T-helper 22 cell (primary cell): ENCODE measurements around the gene IGFBP4.

Experiments
- DNase-seq: peaks from one replicate; pipeline ENCODE4 v3.0.0-alpha.2; 2020; ENCODE audit warnings: low read depth

IGFBP4 gene

DNA sequence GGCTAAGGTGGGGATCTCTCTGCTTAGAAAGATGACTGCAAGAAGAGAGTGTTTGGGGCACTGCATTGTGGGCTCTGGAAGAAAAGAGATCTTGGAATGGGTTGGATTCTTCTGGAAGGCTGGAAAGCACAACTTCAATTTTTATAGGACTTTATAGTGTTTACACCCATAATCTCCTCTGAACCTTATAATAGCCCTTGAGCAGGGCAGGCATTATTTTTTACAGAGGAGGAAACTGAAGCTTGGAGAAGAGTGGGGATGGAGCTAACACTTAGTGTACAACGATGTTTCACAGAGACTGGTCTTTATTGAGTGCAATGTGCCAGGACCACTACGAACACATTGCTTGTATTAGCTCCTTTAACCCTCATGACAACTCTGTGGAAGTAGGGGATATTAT lies 47.7 kb downstream of the IGFBP4 start:
- DNase-seq: no peak

DNA sequence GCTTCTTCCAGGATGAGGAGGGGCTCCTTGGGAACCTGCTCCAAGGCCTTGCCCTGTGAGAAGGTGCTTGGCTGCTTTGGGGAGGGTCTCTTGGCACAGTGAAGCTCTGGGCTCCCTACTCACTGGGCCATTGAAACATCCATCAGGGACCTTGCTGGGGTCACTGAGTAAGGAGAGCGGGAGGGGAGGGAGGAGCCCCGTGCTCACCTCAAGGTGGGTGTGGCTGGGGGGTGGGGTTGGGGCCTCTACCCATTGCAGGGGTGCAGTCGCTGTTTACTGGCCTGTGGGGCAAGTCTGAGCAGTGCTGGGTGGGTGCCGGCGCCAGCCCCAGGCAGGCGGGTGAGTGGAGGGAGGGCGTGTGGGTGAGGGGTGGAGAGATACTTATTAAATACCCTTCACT lies 48.2 kb downstream of the IGFBP4 start:
- no peak for DNase-seq

DNA sequence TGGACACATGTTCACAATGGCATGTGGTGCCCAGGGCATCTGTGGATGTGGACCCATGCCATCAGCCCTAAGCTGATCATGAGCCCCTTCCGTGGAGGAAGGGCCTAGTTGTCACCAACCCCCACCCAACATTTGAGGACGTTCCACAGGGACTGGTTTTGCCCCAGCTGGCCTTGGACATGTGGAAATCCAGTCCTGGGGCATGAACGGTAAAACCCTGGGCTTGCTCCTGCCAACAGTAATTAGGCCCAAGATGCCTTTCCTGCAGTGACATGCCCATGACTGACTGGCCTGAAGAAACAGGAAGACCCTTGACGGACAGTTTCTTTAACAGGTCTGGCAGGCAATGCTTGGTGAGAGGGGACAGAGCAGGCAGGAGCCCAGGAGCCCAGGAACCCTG lies 50.4 kb downstream of the IGFBP4 start:
- DNase-seq: no peak

DNA sequence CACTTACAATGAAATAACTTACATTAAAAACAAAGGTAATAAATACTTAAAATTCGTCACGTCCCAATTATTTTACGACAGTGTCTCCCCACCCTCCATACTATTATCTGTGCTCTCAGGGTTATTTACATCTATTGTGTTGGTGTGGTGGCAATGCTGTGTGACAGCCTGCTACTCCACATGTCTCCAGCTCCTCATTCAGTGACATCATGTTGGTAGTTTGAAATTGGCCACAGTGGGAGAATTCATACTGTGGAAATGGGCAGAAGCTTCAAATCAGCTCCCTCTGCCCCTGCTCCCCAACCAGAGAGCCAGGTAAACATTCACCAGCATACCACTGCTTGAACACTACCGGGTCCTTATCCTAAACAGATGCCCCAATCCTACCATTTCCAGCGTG lies 51.9 kb downstream of the IGFBP4 start:
- DNase-seq: no peak

DNA sequence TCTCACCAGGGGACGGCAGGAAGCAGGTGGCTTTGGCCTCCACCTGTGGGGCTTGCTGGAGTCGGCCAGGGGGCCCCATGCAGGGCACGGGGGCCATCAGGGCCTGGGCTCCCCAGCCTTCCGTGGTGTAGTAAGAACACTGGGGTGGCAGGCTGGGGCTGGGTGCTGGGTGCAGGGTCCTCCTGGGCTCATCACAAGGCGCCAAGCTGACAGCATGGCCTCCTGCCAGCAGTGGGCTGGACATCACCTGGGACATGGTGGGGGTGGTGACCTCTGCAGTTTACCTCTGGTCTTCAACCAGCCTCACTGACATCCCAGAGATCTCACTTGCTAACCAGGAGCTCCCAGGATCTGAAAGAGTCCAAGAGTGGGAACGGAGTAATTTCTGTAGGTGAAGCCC lies 52.9 kb downstream of the IGFBP4 start:
- DNase-seq: no peak

DNA sequence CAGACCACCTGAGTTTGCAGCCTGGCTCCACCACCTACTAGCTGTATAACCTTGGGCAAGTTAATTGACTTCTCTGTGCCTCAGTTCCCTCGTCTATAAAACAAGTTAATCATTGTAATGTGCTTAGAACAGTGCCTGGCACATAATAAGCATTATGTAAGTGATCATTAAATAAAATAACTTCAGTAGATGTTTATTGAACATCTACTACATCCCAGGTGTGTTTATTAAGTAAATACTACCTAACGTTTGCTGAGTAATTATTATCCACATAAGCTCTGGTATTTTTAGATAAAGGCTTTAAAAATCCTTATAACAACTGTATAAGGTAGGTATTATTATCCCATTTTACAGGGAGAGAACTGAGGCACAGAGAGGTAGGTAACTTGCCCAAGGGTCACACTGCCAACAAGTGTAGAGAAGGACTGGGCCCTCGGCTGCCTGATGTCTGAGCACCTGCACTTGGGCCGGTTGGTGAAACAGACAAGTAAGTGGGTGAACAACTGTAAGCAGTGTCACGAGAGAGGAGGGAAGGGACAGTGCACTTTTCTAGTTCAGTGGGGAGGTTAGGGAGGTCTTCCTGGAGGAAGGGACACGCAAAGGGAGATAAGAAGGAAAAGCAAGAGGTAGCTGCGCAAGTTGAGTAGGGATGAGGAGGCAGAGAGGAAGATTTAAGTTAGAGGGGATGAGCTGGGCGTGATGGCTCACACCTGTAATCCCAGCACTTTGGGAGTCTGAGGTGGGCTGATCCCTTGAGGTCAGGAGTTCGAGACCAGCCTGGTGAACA lies 53.6 kb downstream of the IGFBP4 start:
- DNase-seq: no peak

DNA sequence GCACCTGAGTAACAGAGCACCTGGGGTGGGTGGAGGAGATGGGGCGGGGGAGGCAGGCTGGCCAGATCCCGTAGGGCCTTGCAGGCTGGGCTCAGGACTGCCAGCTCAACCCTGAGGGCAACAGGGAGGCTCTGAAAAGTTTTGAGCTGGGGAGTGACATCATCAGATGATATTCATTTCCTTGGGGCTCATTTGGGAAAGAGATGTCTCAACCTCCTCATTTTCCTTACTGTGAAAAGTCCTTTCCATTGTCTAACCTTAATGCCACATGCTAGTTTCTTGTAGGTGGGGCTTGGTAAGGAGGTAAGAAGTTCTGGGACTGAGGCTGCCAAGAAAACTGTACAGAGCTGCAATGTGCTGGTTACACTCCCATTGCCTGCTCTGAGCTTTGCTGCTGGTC lies 54.4 kb downstream of the IGFBP4 start:
- DNase-seq: no peak

DNA sequence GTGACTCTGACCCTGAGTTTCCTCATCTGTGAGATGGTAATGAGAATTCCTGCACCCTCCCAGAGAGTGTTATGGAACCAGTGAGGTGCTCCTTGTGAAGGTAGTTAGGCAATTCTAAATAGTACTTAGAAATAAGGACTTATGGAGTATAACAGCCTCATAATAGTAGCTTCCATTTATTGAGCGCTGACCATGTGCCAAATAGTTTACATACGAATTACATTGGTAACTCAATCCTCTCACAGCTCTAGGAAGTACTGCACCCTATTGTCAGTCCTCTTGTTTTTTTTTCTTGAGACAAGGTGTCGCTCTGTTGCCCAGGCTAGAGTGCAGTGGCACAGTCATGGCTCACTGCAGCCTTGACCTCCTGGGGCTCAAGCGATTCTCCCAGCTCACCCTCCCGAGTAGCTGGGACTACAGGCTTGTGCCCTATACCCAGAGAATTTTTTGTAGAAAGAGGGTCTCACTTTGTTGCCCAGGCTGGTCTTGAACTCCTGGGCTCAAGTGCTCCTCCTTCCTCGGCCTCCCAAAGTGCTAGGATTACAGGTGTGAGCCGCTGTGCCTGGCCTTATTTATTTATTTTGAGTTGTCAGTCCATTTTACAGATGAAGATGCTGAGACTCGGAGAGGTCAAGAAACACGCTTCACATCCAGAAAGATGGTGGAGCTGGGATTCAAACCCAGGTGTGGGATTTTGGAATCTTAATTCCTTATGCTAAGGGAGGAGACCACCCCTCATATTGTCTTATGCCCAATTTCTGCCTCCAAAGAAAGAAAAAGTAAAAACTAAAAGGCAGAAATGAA lies 55.2 kb downstream of the IGFBP4 start:
- DNase-seq: no peak

DNA sequence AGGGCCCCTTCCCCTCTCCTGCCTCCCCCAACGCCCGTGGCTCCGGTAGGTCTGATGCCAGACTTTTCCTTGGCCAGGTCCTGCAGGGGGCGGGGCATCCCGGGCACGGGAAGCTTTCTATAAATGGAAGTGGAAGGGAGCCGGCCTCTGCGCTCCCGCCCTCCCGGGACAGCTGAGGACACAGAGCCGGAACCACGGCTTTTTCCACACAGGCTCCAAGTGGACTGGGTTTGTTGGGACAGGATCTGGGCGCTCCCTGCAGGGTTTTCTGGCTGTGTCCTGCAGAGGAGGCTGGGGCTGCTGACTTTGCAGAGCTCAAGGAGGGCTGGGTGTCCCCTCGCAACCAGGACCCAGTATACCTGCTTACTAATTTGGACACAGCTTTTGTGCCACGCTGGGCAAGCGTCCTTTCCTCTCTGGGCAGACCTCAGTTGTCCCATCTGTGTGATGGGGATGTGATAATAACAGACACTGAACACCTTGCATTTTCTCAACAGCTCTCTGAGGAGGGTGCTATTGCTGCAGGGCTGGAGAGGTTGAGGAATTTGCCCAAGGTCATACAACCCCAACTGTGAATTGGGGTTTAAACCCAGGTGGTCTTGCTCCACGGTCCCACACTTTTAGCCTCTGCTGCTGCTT lies 56.4 kb downstream of the IGFBP4 start:
- DNase-seq: no peak

DNA sequence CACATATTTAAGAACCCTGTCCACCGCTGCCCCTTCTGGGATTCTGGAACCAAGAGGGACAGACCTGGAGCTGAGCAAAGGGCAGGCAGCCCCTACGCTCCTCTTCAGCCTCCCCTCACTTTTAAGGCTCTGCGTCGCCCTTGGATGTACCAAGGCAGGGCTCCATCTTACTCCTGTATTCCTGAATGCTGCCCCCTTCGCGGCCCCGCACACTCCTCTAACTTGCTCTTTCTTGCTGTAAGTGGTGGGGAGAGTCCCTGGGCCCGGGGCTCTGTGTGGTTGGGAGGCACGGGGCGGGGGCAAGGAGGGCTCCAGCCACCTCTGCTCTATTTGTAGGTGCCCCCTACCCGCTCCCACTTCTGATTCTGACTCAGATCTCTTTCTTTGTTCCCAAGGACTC lies 56.9 kb downstream of the IGFBP4 start:
- DNase-seq: no peak

DNA sequence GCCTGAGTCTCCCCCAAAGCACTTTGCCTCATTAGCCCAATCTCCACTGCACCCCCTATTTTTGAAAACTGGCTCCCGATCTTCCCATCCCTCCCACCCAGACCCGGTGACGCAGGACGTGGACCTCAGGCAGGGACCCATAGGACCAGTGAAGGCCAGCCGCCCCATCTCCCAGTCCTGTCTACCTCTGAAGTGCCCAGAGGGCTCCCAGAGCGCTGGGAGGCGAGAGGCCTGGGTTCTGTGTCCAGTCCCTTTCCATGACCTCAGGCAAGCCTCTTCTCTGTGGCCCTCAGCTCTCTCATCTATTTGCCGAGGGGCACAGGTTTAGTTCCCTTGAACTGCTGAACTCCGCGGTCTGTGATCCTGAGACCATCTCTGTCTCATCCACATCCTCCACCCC lies 57.5 kb downstream of the IGFBP4 start:
- no peak for DNase-seq

DNA sequence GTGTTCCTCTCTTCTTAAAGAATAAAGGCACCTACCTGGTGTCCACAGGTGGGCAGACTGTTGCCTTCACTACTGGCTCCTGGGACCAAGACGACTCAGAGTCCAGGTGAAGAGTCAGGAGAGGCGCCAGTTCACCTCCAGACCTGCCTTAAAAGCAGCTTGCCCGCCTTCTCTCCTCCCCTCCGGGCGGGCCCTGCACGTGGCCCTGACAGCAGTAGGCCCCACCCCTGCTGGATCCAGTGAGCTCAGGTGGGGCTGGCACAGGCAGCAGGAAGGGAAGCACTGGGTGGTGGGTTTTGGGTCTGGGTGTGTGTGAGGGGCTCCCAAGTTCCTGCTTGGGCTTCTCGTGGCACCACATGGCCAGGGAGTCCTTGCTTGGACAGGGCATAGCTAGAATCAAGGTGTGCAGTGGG lies 58.3 kb downstream of the IGFBP4 start, which contains the start of gene TNS4:
TNS4 (minus strand) TSS at position 125 of the 413 bp plus-strand sequence. CDS start 5,198 bp downstream, outside the sequence.
- no peak for DNase-seq

DNA sequence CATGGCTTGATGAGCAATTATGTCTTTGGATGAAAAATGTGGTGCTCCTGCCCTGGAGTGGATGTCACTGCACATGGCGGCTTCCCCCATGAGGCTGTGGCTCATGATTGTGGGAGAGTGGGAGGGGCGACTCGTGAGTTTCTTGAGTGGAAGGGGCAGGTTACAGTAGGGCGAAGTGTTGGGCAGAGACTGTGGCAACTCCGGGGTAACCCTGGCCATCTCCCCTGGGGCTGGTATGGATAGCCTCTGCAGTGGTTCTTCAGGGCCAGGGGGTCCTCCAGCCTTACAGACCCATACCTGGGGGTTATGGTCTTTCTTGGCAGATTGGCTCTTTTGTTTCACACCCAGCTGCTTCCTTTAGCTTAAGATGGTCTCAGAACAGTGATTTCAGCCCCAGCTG lies 59.5 kb downstream of the IGFBP4 start:
- DNase-seq: no peak

DNA sequence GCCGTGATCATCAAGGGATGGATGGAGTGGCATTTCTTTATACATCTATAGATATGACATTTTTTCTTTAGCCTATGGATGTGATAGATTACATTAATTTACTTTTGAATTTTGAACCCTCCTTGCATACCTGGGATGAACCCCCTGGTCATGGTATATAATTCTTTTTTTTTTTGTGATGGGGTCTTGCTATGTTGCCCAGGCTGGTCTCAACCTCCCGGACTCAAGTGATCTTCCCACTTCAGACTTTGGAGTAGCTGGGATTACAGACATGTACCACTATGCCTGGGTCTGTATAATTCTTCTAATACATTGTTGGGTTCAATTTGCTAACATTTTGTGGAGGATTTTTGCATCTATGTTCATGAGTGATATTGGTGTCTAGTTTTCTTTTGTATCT lies 59.9 kb downstream of the IGFBP4 start:
- DNase-seq: no peak

DNA sequence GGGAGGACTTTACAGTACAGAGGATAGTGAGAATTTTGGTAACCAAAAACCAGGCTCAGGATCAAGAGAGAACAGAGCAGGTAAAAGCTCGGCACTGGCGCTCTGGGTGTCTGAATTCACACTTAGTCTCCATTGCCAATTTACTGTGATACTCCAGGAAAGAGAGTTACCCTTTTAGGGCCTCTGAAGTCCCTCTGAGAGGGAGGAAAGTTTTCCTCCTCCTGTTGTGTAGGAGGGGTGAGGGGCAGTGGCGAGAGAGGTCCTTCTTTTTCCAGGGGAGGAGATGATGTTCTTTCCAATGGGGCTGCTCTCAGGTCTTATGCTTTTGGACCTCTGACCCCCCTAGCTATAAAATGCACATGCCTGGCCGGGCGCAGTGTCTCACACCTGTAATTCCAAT lies 63.5 kb downstream of the IGFBP4 start:
- no peak for DNase-seq
